22Rv1 (cell line): ENCODE results near the gene PITRM1.

Source experiments
- H3K27ac ChIP-seq: fragments of 450-650 bp; 2 replicates; pipeline ENCODE4 v1.5.1; 2017
- CTCF ChIP-seq: fragments of 450-650 bp; IDR thresholded peaks from 2 replicates; pipeline ENCODE4 v1.5.1; 2017; ENCODE audit warnings: mild to moderate bottlenecking
- ZFX ChIP-seq: fragments of 450-650 bp; IDR thresholded peaks from 2 replicates; pipeline ENCODE4 v1.6.1; 2017; ENCODE audit warnings: antibody characterized with exemption, borderline replicate concordance

PITRM1 gene

GRCh38 chr10:3099291-3100092 lies 73.1 kb downstream of the PITRM1 start:
- TF ChIP-seq CTCF (no peak), ZFX (no peak)
- H3K27ac ChIP-seq: no peak overlapping the region

- TF ChIP-seq ZFX: no peak
- no peak for TF ChIP-seq CTCF
- no peak overlapping the region for H3K27ac ChIP-seq
These were observed 73.9 kb downstream of the PITRM1 start for GRCh38 chr10:3098689-3099088.

GRCh38 chr10:3097160-3097559 lies 75.4 kb downstream of the PITRM1 start:
- no peak overlapping the region for H3K27ac ChIP-seq
- TF ChIP-seq CTCF: no peak
- no peak for TF ChIP-seq ZFX

GRCh38 chr10:3096149-3096548 lies 76.4 kb downstream of the PITRM1 start:
- TF ChIP-seq ZFX (no peak), CTCF (no peak)
- H3K27ac ChIP-seq: no peak overlapping the region

- TF ChIP-seq ZFX (no peak), CTCF (no peak)
- no peak overlapping the region for H3K27ac ChIP-seq
These were observed 77.0 kb downstream of the PITRM1 start for GRCh38 chr10:3095373-3096139.

- TF ChIP-seq ZFX: no peak
- no peak overlapping the region for H3K27ac ChIP-seq
These were observed 78.0 kb downstream of the PITRM1 start for GRCh38 chr10:3094609-3095036.

GRCh38 chr10:3093996-3094395 lies 78.6 kb downstream of the PITRM1 start:
- H3K27ac ChIP-seq: no peak overlapping the region
- no peak for TF ChIP-seq ZFX
- no peak for TF ChIP-seq CTCF
